Neural cell (in vitro differentiated cells): ENCODE data around the gene NTSR2. TPM values are rescaled to one million over a fixed set of nuclear protein-coding genes. Genes with fewer than 3 reads are reported as not detected.

ENCODE experiments used
- H2AFZ ChIP-seq: fragments of 200-600, 300-800 bp; sonication (generic), shearing (Covaris generic); 2 replicates; pipeline ENCODE4 v1.6.0; 2014; ENCODE audit warnings: low read depth, mild to moderate bottlenecking, antibody characterized with exemption, low read length, moderate library complexity
- H3F3A ChIP-seq: fragments of 200-600 bp; shearing (Covaris generic); 2 replicates; pipeline ENCODE4 v1.6.1; 2016; ENCODE audit warnings: mild to moderate bottlenecking, moderate library complexity, mixed read lengths, antibody characterized with exemption, low read length; ENCODE audit not compliant: insufficient read depth, poor library complexity, severe bottlenecking
- H3K27ac ChIP-seq: fragments of 200-600, 300-800 bp; sonication (generic), shearing (Covaris generic); 2 replicates; pipeline ENCODE4 v1.5.1; 2014; ENCODE audit warnings: mild to moderate bottlenecking, low read length, moderate library complexity
- H3K27me3 ChIP-seq: fragments of 300-800, 200-600 bp; sonication (generic), shearing (Covaris generic); 2 replicates; pipeline ENCODE4 v1.6.0; 2014; ENCODE audit warnings: mild to moderate bottlenecking, low read depth, low read length, moderate library complexity; ENCODE audit not compliant: insufficient read depth
- H3K36me3 ChIP-seq: fragments of 300-800, 200-600 bp; sonication (generic), shearing (Covaris generic); 2 replicates; pipeline ENCODE4 v1.5.1; 2014; ENCODE audit warnings: mild to moderate bottlenecking, antibody characterized with exemption, low read length, moderate library complexity; ENCODE audit not compliant: insufficient read depth
- H3K4me2 ChIP-seq: fragments of 300-800, 200-600 bp; sonication (generic), shearing (Covaris generic); 2 replicates; pipeline ENCODE4 v1.6.0; 2014; ENCODE audit warnings: mild to moderate bottlenecking, low read length
- H3K4me3 ChIP-seq: fragments of 300-800, 200-600 bp; sonication (generic), shearing (Covaris generic); 2 replicates; pipeline ENCODE4 v1.5.1; 2014; ENCODE audit warnings: mild to moderate bottlenecking, low read length, moderate library complexity
- H3K79me2 ChIP-seq: fragments of 200-600 bp; shearing (Covaris generic); replicated peaks from 2 replicates; pipeline ENCODE4 v1.6.0; 2014; ENCODE audit warnings: mild to moderate bottlenecking, low read length, moderate library complexity; ENCODE audit not compliant: insufficient read depth
- H3K9ac ChIP-seq: fragments of 300-800, 200-600 bp; sonication (generic), shearing (Covaris generic); 2 replicates; pipeline ENCODE4 v1.6.1; 2016; ENCODE audit warnings: mild to moderate bottlenecking, low read length, mixed read lengths
- H3K9me2 ChIP-seq: fragments of 200-600 bp; shearing (Covaris generic); 2 replicates; pipeline ENCODE4 v1.6.1; 2016; ENCODE audit warnings: mild to moderate bottlenecking, low read length, mixed read lengths; ENCODE audit not compliant: insufficient read depth
- H3K9me3 ChIP-seq: fragments of 200-600, 300-800 bp; sonication (generic), shearing (Covaris generic); 2 replicates; pipeline ENCODE4 v1.6.1; 2016; ENCODE audit warnings: mild to moderate bottlenecking, mixed run types, low read length, moderate library complexity, mixed read lengths
- H4K20me1 ChIP-seq: fragments of 200-600 bp; shearing (Covaris generic); 2 replicates; pipeline ENCODE4 v1.6.1; 2016; ENCODE audit warnings: mild to moderate bottlenecking, mixed run types; ENCODE audit not compliant: insufficient read depth
- EP300 ChIP-seq: fragments of 450-650 bp; conservative IDR thresholded peaks from 2 replicates; pipeline ENCODE4 v1.6.1; 2014; ENCODE audit warnings: antibody characterized with exemption, mild to moderate bottlenecking, moderate library complexity; ENCODE audit not compliant: poor library complexity, severe bottlenecking
- EZH2 ChIP-seq: fragments of 200-600, 300-800 bp; shearing (Covaris generic), sonication (generic); IDR thresholded peaks from 2 replicates; pipeline ENCODE4 v1.6.1; 2014; ENCODE audit warnings: antibody characterized with exemption, low read length, borderline replicate concordance, mild to moderate bottlenecking; ENCODE audit not compliant: insufficient read depth, poor library complexity, severe bottlenecking
- MXI1 ChIP-seq: fragments of 450-650 bp; conservative IDR thresholded peaks from 2 replicates; pipeline ENCODE4 v1.6.1; 2014; ENCODE audit warnings: antibody characterized with exemption, mild to moderate bottlenecking; ENCODE audit not compliant: poor library complexity, severe bottlenecking
- POLR2AphosphoS5 ChIP-seq: IDR thresholded peaks from 2 replicates; pipeline ENCODE4 v1.6.1; 2012
- RAD21 ChIP-seq: fragments of 450-650 bp; conservative IDR thresholded peaks from 2 replicates; pipeline ENCODE4 v1.6.1; 2014; ENCODE audit warnings: antibody characterized with exemption, mild to moderate bottlenecking, moderate library complexity
- SMC3 ChIP-seq: fragments of 450-650 bp; conservative IDR thresholded peaks from 2 replicates; pipeline ENCODE4 v1.6.1; 2014; ENCODE audit warnings: antibody characterized with exemption, mild to moderate bottlenecking, moderate library complexity; ENCODE audit not compliant: poor library complexity
- TAF1 ChIP-seq: IDR thresholded peaks from 2 replicates; pipeline ENCODE4 v1.6.1; 2012; ENCODE audit warnings: low read depth
- polyA plus RNA-seq: library from polyadenylated mRNA; depleted of rRNA; stranded (reverse); fragments of >200 nt; gene quantifications from 2 replicates; pipeline ENCODE4 v1.2.3, GENCODE V29; 2014
- TF ChIP-seq, protein P1 (sequence below): fragments of 450-650 bp; IDR thresholded peaks from 2 replicates; pipeline ENCODE4 v1.5.1; 2014; ENCODE audit warnings: antibody characterized with exemption, mild to moderate bottlenecking, moderate library complexity; ENCODE audit not compliant: poor library complexity, severe bottlenecking
- TF ChIP-seq, protein P2 (sequence below): IDR thresholded peaks from 2 replicates; pipeline ENCODE4 v1.6.1; 2012; ENCODE audit warnings: borderline replicate concordance

NTSR2 gene
- polyA plus RNA-seq, 1 donor from 2014 or later, result not detected

DNA sequence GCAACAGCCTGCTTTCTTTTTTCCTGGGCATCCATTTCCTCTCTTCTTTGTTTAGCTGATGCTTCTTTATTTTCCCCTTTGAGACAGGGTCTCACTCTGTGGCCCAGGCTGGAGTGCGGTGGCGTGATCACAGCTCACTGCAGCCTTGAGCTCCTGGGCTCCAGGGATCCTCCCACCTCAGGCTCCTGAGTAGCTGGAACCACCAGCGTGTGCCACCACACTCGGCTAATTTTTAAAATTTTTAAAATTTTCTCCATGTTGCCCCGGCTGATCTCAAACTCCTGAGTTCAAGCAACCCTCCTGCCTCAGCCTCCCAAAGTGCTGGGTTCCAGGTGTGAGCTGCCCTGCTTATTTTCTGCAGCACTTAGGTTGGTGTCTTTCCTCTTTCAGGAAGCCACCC is 58.7 kb downstream of the NTSR2 start:
- Histone ChIP-seq H3F3A (no peaks in the 10 kb centered on the region), H3K9ac (no peak overlapping the region), H3K27me3 (no peaks in the 10 kb centered on the region), H3K9me2 (no peaks in the 10 kb centered on the region), H2AFZ (no peak overlapping the region), H3K36me3 (no peaks in the 10 kb centered on the region), H4K20me1 (no peaks in the 10 kb centered on the region), H3K79me2 (no peaks in the 10 kb centered on the region), H3K9me3 (no peaks in the 10 kb centered on the region), H3K4me3 (no peak overlapping the region), H3K27ac (no peak overlapping the region), H3K4me2 (no peak overlapping the region)
- TF ChIP-seq, protein P1, sequence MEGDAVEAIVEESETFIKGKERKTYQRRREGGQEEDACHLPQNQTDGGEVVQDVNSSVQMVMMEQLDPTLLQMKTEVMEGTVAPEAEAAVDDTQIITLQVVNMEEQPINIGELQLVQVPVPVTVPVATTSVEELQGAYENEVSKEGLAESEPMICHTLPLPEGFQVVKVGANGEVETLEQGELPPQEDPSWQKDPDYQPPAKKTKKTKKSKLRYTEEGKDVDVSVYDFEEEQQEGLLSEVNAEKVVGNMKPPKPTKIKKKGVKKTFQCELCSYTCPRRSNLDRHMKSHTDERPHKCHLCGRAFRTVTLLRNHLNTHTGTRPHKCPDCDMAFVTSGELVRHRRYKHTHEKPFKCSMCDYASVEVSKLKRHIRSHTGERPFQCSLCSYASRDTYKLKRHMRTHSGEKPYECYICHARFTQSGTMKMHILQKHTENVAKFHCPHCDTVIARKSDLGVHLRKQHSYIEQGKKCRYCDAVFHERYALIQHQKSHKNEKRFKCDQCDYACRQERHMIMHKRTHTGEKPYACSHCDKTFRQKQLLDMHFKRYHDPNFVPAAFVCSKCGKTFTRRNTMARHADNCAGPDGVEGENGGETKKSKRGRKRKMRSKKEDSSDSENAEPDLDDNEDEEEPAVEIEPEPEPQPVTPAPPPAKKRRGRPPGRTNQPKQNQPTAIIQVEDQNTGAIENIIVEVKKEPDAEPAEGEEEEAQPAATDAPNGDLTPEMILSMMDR, result no peak
- TF ChIP-seq SMC3 (no peak), EZH2 (no peak), POLR2AphosphoS5 (no peak)

DNA sequence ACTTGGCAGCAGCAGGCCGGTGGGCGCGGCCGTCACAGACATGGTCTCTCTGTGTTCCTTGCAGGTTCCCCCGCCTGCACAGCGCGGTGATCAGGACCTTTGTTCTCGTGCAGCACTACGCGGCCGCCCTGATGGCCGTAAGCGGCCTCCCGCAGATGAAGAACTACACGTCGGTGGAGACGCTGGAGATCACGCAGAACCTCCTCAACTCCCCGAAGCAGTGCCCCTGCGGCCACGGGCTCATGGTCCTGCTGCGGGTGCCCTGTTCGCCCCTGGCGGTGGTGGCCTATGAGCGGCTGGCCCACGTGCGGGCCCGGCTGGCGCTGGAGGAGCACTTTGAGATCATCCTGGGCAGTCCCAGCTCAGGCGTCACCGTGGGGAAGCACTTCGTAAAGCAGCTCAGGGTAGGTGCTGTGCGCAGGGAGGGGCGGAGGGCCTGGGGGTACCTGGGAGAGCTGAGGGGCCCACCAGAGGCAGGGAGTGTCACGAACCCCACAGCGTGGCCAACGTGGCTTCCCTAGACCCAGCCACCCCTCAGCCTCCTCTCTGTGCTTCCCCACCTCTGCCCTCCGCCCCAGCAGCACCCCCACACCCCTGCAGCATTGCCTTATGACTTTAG is 59.3 kb downstream of the NTSR2 start:
- Histone ChIP-seq H3K36me3 (no peaks in the 10 kb centered on the region), H3K9ac (no peak overlapping the region), H4K20me1 (no peaks in the 10 kb centered on the region), H3K4me3 (no peak overlapping the region), H3K27me3 (no peaks in the 10 kb centered on the region), H3K4me2 (no peak overlapping the region), H3K79me2 (no peaks in the 10 kb centered on the region), H3K27ac (no peak overlapping the region), H2AFZ (no peak overlapping the region), H3F3A (no peaks in the 10 kb centered on the region), H3K9me3 (no peaks in the 10 kb centered on the region), H3K9me2 (no peaks in the 10 kb centered on the region)
- TF ChIP-seq, protein P2, sequence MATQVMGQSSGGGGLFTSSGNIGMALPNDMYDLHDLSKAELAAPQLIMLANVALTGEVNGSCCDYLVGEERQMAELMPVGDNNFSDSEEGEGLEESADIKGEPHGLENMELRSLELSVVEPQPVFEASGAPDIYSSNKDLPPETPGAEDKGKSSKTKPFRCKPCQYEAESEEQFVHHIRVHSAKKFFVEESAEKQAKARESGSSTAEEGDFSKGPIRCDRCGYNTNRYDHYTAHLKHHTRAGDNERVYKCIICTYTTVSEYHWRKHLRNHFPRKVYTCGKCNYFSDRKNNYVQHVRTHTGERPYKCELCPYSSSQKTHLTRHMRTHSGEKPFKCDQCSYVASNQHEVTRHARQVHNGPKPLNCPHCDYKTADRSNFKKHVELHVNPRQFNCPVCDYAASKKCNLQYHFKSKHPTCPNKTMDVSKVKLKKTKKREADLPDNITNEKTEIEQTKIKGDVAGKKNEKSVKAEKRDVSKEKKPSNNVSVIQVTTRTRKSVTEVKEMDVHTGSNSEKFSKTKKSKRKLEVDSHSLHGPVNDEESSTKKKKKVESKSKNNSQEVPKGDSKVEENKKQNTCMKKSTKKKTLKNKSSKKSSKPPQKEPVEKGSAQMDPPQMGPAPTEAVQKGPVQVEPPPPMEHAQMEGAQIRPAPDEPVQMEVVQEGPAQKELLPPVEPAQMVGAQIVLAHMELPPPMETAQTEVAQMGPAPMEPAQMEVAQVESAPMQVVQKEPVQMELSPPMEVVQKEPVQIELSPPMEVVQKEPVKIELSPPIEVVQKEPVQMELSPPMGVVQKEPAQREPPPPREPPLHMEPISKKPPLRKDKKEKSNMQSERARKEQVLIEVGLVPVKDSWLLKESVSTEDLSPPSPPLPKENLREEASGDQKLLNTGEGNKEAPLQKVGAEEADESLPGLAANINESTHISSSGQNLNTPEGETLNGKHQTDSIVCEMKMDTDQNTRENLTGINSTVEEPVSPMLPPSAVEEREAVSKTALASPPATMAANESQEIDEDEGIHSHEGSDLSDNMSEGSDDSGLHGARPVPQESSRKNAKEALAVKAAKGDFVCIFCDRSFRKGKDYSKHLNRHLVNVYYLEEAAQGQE, result no peak
- TF ChIP-seq MXI1 (no peak), EZH2 (no peak), TAF1 (no peak), SMC3 (no peak), RAD21 (no peak), EP300 (no peak), POLR2AphosphoS5 (no peak)
- TF ChIP-seq, protein P1, result no peak

Other genes with a start within 250 kb of the NTSR2 start
- 29.7 and 39.1 TPM in 2 replicates for gene E2F6, start 204.0 kb downstream of the NTSR2 start, polyA plus RNA-seq
- 17.2 and 24.5 TPM in 2 replicates for gene GREB1, start 136.2 kb downstream of the NTSR2 start, polyA plus RNA-seq
- gene LPIN1, start 76.4 kb upstream of the NTSR2 start, polyA plus RNA-seq, result 44.3 and 47.5 TPM in 2 replicates